GM12878 (cell line): ENCODE data around the gene LIX1L. TPM values are rescaled to one million over a fixed set of nuclear protein-coding genes. Genes with fewer than 3 reads are reported as not detected.

Experiments
- ASH2L ChIP-seq: fragments of 300-600, 200-600 bp; sonication (generic); IDR thresholded peaks from 2 replicates; pipeline ENCODE4 v1.6.1; 2017; ENCODE audit warnings: low read depth, mild to moderate bottlenecking, borderline replicate concordance
- BRCA1 ChIP-seq: IDR thresholded peaks from 2 replicates; pipeline ENCODE4 v1.6.1; 2011; ENCODE audit warnings: low read depth, low read length, improper control_type of control experiment
- CEBPB ChIP-seq, 2 experiments: fragments of 150-350 bp in 1 of 2; IDR thresholded peaks; 2 replicates each; pipeline ENCODE4 v1.6.1; 2012 to 2014; ENCODE audit warnings: low read depth in 2 of 2, low read length in 2 of 2, borderline replicate concordance in 1 of 2, inconsistent platforms in 1 of 2
- CHD1 ChIP-seq: IDR thresholded peaks from 2 replicates; pipeline ENCODE4 v1.6.1; 2012; ENCODE audit warnings: low read depth, low read length, improper control_type of control experiment
- CHD2 ChIP-seq: IDR thresholded peaks from 2 replicates; pipeline ENCODE4 v1.6.1; 2011; ENCODE audit warnings: low read depth, low read length, improper control_type of control experiment, borderline replicate concordance
- CREM ChIP-seq: IDR thresholded peaks from 2 replicates; pipeline ENCODE4 v1.6.1; 2014; ENCODE audit warnings: antibody characterized with exemption, low read depth
- EGR1 ChIP-seq, 2 experiments: IDR thresholded peaks; 1 replicate in 1 of 2; 2 replicates in 1 of 2; pipeline ENCODE4 v1.6.1; 2011 to 2012; ENCODE audit warnings: low read depth in 2 of 2, low read length in 2 of 2, borderline replicate concordance in 1 of 2, mild to moderate bottlenecking in 1 of 2, moderate library complexity in 1 of 2
- JUND ChIP-seq: IDR thresholded peaks from 2 replicates; pipeline ENCODE4 v1.6.1; 2012; ENCODE audit warnings: low read depth, mild to moderate bottlenecking, low read length, improper control_type of control experiment, moderate library complexity
- KAT2A ChIP-seq: conservative IDR thresholded peaks from 2 replicates; pipeline ENCODE4 v1.6.1; 2011; ENCODE audit warnings: low read depth, low read length; ENCODE audit not compliant: control insufficient read depth
- MEF2B ChIP-seq: fragments of 450-650 bp; IDR thresholded peaks from 2 replicates; pipeline ENCODE4 v1.6.1; 2018; ENCODE audit warnings: mild to moderate bottlenecking, moderate library complexity; ENCODE audit not compliant: partially characterized antibody, poor library complexity, severe bottlenecking
- NFXL1 ChIP-seq: fragments of 450-650 bp; IDR thresholded peaks from 2 replicates; pipeline ENCODE4 v1.6.1; 2017; ENCODE audit warnings: antibody characterized with exemption, mild to moderate bottlenecking, borderline replicate concordance
- RB1 ChIP-seq: fragments of 450-650 bp; formaldehyde crosslinking; IDR thresholded peaks from 2 replicates; pipeline ENCODE4 v1.6.1; 2017; ENCODE audit warnings: mild to moderate bottlenecking, borderline replicate concordance
- SMC3 ChIP-seq: IDR thresholded peaks from 2 replicates; pipeline ENCODE4 v1.6.1; 2011; ENCODE audit warnings: low read length, improper control_type of control experiment, borderline replicate concordance
- polyA plus RNA-seq, 11 experiments: library from polyadenylated mRNA; depleted of rRNA in 4 of 11; unstranded in 6 of 11; stranded (reverse) in 5 of 11; fragments of >200 nt; fragmentation: Nextera tagmentation in 4 of 11; fragmentation: Illumina TruSeq in 1 of 11; extraction: Ambion mirVana in 4 of 11; extraction: Trizol in 1 of 11; gene quantifications; 1 replicate in 1 of 11; 2 replicates in 10 of 11; pipeline versions ENCODE4 v1.2.1 to v1.2.3, GENCODE V29; 2011 to 2016; ENCODE audit warnings: inconsistent platforms in 2 of 11, missing spikeins in 2 of 11, low read depth in 1 of 11
- total RNA-seq, 4 experiments: library from RNA; depleted of rRNA in 3 of 4; stranded (reverse); fragments of >200 nt in 3 of 4; fragmentation: Illumina TruSeq in 1 of 4; extraction: Trizol in 1 of 4; gene quantifications; 2 replicates each; pipeline versions ENCODE4 v1.2.1 to v1.2.3, GENCODE V29; 2013 to 2021
- TF ChIP-seq, protein P1 (sequence below), 3 experiments: IDR thresholded peaks in 2 of 3; conservative IDR thresholded peaks in 1 of 3; 2 replicates each; pipeline ENCODE4 v1.5.1; 2011; ENCODE audit warnings: low read depth in 3 of 3, low read length in 3 of 3, mild to moderate bottlenecking in 3 of 3, control low read depth in 2 of 3, moderate library complexity in 2 of 3, inconsistent platforms in 1 of 3, mixed read lengths in 1 of 3; ENCODE audit not compliant: control insufficient read depth in 2 of 3, insufficient read depth in 1 of 3; ENCODE audit errors: extremely low read depth in 1 of 3
- TF ChIP-seq, protein P2 (sequence below): fragments of 450-650 bp; IDR thresholded peaks from 2 replicates; pipeline ENCODE4 v1.6.1; 2017; ENCODE audit warnings: mild to moderate bottlenecking, low read depth, inconsistent platforms; ENCODE audit not compliant: poor library complexity, severe bottlenecking
- TF ChIP-seq, protein P3 (sequence below): fragments of 450-650 bp; IDR thresholded peaks from 2 replicates; pipeline ENCODE4 v1.6.1; 2018; ENCODE audit warnings: borderline replicate concordance, mild to moderate bottlenecking; ENCODE audit not compliant: partially characterized antibody
- TF ChIP-seq, protein P4 (sequence below): fragments of 450-650 bp; IDR thresholded peaks from 2 replicates; pipeline ENCODE4 v1.6.1; 2018; ENCODE audit warnings: mild to moderate bottlenecking, low read depth, moderate library complexity; ENCODE audit not compliant: partially characterized antibody

Gene LIX1L
- total and polyA plus RNA-seq, 10 of the 15 experiments (the other 5 are each of a cell fraction or from before 2014, with no cell fraction given), result 5.5 to 48.2 (median 15.3) TPM

DNA sequence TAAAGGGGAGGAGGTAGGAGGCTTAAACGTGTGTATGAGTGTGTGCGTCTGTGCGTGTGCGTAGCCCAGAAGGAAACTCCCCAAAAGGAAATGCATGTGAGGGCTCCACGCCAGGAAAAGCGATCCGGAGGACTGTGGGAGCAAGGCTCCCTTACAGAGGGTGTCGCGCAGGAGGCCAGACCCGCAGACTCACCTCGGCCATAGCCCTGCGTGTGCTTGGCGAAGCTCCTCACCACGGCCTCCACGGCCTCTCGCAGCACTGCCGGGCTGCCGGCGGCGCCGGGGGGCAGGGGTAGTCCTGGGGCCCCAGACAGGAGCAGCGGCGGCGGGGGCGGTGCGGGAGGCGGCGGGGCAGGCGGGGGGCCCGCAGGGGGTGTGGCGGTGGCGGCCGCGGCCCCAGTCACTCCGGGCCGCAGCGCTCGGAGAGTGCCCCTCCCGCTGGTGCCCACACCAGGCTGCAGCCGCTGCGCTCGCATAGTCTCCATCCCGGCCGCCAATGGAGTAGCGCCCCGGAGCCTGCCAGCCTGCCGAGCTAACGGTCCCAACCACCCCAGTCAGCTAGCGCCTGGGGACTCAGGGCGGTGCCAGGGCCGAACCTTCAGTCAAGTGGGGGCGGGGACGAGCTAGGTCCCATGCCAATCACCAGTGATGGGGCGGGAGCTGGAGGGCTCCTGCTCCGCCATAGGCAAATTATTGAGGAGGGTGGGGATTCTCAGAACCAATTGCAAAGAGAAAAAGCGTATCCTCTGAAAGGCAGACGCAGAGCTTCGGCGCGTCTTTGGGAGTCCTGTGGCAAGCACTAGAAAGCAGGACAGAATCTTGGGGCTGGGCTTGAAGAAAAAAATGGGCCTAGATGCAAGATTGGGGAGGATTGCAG lies at the start of gene LIX1L (continued):
- TF ChIP-seq SMC3 (no peak), RB1 (0 out of 2 replicates have a peak, but pooled peaks have one; percentile 36), CREM (no peak), EGR1 (IDR thresholded peaks at IDR 0.05; ENCODE audit: borderline replicate concordance in 1 of 2, low read depth in 2 of 2, low read length in 2 of 2) (peak in 1 of 2 experiments; percentile 70; a peak in 1 of 3 replicates), CEBPB (IDR thresholded peaks at IDR 0.05; ENCODE audit: borderline replicate concordance in 1 of 2, low read depth in 2 of 2, low read length in 2 of 2) (no peak), CHD1 (no peak), NFXL1 (no peak), MEF2B (peak; percentile 37), KAT2A (no peak), BRCA1 (no peak), ASH2L (no peak), JUND (no peak), CHD2 (peak; percentile 86)
- TF ChIP-seq, protein P1, sequence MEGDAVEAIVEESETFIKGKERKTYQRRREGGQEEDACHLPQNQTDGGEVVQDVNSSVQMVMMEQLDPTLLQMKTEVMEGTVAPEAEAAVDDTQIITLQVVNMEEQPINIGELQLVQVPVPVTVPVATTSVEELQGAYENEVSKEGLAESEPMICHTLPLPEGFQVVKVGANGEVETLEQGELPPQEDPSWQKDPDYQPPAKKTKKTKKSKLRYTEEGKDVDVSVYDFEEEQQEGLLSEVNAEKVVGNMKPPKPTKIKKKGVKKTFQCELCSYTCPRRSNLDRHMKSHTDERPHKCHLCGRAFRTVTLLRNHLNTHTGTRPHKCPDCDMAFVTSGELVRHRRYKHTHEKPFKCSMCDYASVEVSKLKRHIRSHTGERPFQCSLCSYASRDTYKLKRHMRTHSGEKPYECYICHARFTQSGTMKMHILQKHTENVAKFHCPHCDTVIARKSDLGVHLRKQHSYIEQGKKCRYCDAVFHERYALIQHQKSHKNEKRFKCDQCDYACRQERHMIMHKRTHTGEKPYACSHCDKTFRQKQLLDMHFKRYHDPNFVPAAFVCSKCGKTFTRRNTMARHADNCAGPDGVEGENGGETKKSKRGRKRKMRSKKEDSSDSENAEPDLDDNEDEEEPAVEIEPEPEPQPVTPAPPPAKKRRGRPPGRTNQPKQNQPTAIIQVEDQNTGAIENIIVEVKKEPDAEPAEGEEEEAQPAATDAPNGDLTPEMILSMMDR (IDR thresholded peaks at IDR 0.05 in 2 of 3, conservative IDR thresholded peaks at IDR 0.05 in 1 of 3; ENCODE audit: control insufficient read depth in 2 of 3, extremely low read depth in 1 of 3, insufficient read depth in 1 of 3, low read depth in 3 of 3, low read length in 3 of 3), result no peak
- TF ChIP-seq, protein P2, sequence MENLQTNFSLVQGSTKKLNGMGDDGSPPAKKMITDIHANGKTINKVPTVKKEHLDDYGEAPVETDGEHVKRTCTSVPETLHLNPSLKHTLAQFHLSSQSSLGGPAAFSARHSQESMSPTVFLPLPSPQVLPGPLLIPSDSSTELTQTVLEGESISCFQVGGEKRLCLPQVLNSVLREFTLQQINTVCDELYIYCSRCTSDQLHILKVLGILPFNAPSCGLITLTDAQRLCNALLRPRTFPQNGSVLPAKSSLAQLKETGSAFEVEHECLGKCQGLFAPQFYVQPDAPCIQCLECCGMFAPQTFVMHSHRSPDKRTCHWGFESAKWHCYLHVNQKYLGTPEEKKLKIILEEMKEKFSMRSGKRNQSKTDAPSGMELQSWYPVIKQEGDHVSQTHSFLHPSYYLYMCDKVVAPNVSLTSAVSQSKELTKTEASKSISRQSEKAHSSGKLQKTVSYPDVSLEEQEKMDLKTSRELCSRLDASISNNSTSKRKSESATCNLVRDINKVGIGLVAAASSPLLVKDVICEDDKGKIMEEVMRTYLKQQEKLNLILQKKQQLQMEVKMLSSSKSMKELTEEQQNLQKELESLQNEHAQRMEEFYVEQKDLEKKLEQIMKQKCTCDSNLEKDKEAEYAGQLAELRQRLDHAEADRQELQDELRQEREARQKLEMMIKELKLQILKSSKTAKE, result no peak
- TF ChIP-seq, protein P3, sequence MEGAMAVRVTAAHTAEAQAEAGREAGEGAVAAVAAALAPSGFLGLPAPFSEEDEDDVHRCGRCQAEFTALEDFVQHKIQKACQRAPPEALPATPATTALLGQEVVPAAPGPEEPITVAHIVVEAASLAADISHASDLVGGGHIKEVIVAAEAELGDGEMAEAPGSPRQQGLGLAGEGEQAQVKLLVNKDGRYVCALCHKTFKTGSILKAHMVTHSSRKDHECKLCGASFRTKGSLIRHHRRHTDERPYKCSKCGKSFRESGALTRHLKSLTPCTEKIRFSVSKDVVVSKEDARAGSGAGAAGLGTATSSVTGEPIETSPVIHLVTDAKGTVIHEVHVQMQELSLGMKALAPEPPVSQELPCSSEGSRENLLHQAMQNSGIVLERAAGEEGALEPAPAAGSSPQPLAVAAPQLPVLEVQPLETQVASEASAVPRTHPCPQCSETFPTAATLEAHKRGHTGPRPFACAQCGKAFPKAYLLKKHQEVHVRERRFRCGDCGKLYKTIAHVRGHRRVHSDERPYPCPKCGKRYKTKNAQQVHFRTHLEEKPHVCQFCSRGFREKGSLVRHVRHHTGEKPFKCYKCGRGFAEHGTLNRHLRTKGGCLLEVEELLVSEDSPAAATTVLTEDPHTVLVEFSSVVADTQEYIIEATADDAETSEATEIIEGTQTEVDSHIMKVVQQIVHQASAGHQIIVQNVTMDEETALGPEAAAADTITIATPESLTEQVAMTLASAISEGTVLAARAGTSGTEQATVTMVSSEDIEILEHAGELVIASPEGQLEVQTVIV, result no peak
- TF ChIP-seq, protein P4, sequence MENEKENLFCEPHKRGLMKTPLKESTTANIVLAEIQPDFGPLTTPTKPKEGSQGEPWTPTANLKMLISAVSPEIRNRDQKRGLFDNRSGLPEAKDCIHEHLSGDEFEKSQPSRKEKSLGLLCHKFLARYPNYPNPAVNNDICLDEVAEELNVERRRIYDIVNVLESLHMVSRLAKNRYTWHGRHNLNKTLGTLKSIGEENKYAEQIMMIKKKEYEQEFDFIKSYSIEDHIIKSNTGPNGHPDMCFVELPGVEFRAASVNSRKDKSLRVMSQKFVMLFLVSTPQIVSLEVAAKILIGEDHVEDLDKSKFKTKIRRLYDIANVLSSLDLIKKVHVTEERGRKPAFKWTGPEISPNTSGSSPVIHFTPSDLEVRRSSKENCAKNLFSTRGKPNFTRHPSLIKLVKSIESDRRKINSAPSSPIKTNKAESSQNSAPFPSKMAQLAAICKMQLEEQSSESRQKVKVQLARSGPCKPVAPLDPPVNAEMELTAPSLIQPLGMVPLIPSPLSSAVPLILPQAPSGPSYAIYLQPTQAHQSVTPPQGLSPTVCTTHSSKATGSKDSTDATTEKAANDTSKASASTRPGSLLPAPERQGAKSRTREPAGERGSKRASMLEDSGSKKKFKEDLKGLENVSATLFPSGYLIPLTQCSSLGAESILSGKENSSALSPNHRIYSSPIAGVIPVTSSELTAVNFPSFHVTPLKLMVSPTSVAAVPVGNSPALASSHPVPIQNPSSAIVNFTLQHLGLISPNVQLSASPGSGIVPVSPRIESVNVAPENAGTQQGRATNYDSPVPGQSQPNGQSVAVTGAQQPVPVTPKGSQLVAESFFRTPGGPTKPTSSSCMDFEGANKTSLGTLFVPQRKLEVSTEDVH, result no peak
